ENCODE results near the gene USP34.

DNA sequence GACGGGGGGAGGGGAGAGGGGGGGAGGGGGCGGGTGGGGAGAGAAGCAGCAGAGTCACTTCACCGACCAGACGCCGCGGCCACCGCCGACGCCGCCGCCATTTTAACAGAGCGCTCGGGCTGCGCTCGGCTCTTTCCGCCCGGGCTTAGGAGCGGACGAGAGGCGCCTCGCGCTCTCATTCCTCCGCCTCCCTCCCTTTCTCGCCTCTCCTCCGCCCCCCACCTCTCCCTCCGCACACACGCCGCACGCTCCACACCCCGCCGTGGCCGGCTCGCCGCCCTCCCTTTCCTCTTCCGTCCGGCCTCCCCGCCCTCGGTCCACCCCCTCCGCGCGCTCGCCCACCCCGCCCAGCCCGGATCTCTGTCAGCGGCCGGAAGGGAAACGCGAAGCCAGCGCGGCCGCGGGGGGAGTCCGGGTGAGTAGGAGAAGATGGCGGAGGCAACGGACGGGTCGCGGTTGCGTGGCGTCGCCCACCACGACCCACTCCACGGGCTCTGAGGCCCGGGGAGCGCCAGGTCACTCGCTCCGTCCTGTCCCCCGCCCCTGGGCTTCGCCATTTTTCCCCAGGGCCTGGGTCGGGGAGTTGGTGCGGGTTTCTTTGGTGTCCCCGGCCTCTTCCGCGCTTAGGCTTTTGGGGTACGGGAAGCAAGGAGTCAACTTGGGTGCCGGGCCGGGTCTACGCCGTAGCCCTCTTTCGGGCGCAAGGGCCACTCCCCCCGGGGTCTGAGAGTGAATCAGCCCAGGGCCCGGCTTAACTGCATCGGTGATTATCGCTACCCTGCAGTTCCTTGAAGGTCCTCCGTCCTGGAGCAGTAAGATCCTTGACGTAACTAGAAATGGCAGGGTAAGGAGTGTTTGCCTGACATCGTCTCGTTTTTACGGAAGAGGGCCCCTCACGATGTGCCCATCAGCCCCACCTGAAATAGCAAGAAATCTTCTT, at the start of gene USP34:
- TF ChIP-seq GATA3 (IDR thresholded peaks at IDR 0.05; ENCODE audit: low read depth, low read length) = no peak
- no peak for TF ChIP-seq GATA2 (IDR thresholded peaks at IDR 0.05; ENCODE audit: low read depth, low read length)

All from SH-SY5Y (cell line).